Measurements from ENCODE around the gene DEDD.

Gene DEDD

GRCh38 chr1:161159087-161159912 lies 26.8 kb upstream of the DEDD start, which contains the start of gene USP21:
Gene USP21 (plus strand): TSS chr1:161159500. CDS start chr1:161160641, 1,141 bp downstream.
- peak; percentile 18 for TF ChIP-seq CTCF (IDR thresholded peaks at IDR 0.05; ENCODE audit: low read depth, low read length, missing control alignments)
- peak within 1 kb of the TSS; percentile 85 for H3K4me3 ChIP-seq (replicated peaks; ENCODE audit: low read depth, low read length)
- DNase-seq (ENCODE audit: extremely low read depth, low read depth) = peak; percentile 63

DNA sequence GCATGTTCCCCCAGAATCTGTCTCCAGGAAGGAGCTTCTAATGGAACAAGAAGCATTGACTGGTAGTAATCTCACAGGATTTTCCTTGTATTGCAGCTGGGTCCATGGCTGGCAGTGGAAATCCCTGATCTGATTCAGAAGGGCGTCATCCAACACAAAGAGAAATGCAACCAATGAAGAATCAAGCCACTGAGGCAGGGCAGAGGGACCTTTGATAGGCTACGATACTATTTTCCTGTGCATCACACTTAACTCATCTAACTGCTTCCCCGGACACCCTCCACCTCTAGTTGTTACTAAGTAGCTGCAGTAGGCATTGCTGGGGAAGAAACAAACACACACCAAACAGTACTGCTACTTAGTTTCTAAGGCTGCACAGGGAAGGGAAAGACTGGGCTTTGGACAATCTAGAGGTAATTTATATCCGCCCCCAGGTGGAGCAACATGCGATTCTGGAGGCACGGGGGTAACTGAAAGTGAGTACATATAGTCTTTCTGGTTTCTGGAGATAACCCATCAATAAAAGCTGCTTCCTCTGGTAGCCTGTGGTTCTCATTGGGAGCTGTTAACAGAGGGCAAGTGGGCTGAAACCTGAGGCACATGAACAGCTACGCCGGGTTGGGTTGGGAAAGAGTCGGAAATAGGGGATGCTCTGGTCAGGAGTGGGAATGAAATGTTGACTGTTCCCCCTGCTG lies 26.0 kb upstream of the DEDD start:
- no peak for DNase-seq (ENCODE audit: extremely low read depth, low read depth)
- no peak for TF ChIP-seq CTCF (IDR thresholded peaks at IDR 0.05; ENCODE audit: low read depth, low read length, missing control alignments)
- peak overlapping the region; percentile 85 for H3K4me3 ChIP-seq (replicated peaks; ENCODE audit: low read depth, low read length)

DNA sequence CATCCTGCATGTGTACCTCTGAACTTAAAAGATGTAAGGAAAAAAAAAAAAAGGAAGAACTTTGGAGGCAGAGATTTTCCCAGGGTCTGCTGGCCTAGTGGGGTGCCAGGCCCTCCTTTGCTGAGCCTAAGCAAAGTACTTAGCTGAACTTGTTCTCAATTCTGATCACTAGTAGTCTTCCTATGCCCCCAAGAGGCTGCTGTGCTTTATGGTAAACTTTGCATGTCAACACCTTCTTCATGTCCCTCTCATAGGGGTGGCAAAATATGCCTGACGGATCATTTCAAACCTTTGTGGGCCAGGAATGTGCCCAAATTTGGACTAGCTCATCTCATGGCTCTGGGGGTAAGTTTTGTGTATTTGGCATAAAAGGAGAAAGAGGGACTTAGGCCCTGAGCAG lies 25.4 kb upstream of the DEDD start:
- DNase-seq (ENCODE audit: extremely low read depth, low read depth) = no peak
- H3K4me3 ChIP-seq (replicated peaks; ENCODE audit: low read depth, low read length) = no peak overlapping the region
- TF ChIP-seq CTCF (IDR thresholded peaks at IDR 0.05; ENCODE audit: low read depth, low read length, missing control alignments) = no peak

GRCh38 chr1:161153682-161154337 lies 21.3 kb upstream of the DEDD start, which contains the start of gene UFC1:
Gene UFC1 (plus strand): TSS chr1:161153978. CDS start chr1:161153998, 20 bp downstream.
- peak within 1 kb of the TSS; percentile 69 for H3K4me3 ChIP-seq (replicated peaks; ENCODE audit: low read depth, low read length)
- peak; percentile 75 for DNase-seq (ENCODE audit: extremely low read depth, low read depth)
- TF ChIP-seq CTCF (IDR thresholded peaks at IDR 0.05; ENCODE audit: low read depth, low read length, missing control alignments) = no peak

GRCh38 chr1:161153176-161153575 lies 20.7 kb upstream of the DEDD start:
- H3K4me3 ChIP-seq (replicated peaks; ENCODE audit: low read depth, low read length) = peak overlapping the region; percentile 69
- TF ChIP-seq CTCF (IDR thresholded peaks at IDR 0.05; ENCODE audit: low read depth, low read length, missing control alignments) = no peak
- no peak for DNase-seq (ENCODE audit: extremely low read depth, low read depth)

GRCh38 chr1:161145832-161146231 lies 13.4 kb upstream of the DEDD start:
- no peak for DNase-seq (ENCODE audit: extremely low read depth, low read depth)
- TF ChIP-seq CTCF (IDR thresholded peaks at IDR 0.05; ENCODE audit: low read depth, low read length, missing control alignments) = no peak
- H3K4me3 ChIP-seq (replicated peaks; ENCODE audit: low read depth, low read length) = no peak overlapping the region
